MM.1S (cell line): ENCODE results near the gene KCTD11.

Source experiments
- DNase-seq: peaks from one replicate; pipeline ENCODE4 v3.0.0-alpha.2; 2015
- H2AFZ ChIP-seq: fragments of 300-600 bp; sonication (generic); 2 replicates; pipeline ENCODE4 v1.6.0; 2016; ENCODE audit warnings: antibody characterized with exemption, low read length
- H3F3A ChIP-seq: fragments of 300-600 bp; sonication (generic); 2 replicates; pipeline ENCODE4 v1.6.1; 2016; ENCODE audit warnings: mild to moderate bottlenecking, antibody characterized with exemption, low read length, moderate library complexity, mixed read lengths; ENCODE audit not compliant: insufficient read depth
- H3K27ac ChIP-seq: fragments of 300-600 bp; sonication (generic); 2 replicates; pipeline ENCODE4 v1.5.1; 2016; ENCODE audit warnings: mild to moderate bottlenecking, low read length
- H3K27me3 ChIP-seq: fragments of 300-600 bp; sonication (generic); replicated peaks from 2 replicates; pipeline ENCODE4 v1.6.0; 2016; ENCODE audit warnings: low read length; ENCODE audit not compliant: insufficient read depth
- H3K36me3 ChIP-seq: fragments of 300-600 bp; sonication (generic); replicated peaks from 2 replicates; pipeline ENCODE4 v1.6.1; 2016; ENCODE audit warnings: mild to moderate bottlenecking, low read length, mixed read lengths; ENCODE audit not compliant: insufficient read depth
- H3K4me1 ChIP-seq: fragments of 300-600 bp; sonication (generic); 2 replicates; pipeline ENCODE4 v1.6.1; 2016; ENCODE audit warnings: low read length, mixed read lengths
- H3K4me2 ChIP-seq: fragments of 300-600 bp; sonication (generic); 2 replicates; pipeline ENCODE4 v1.6.0; 2016; ENCODE audit warnings: low read depth, low read length
- H3K4me3 ChIP-seq: fragments of 300-600 bp; sonication (generic); 2 replicates; pipeline ENCODE4 v1.5.1; 2016; ENCODE audit warnings: low read length, mixed read lengths
- H3K79me2 ChIP-seq: fragments of 300-600 bp; sonication (generic); 2 replicates; pipeline ENCODE4 v1.6.1; 2016; ENCODE audit warnings: mixed run types, low read length, mixed read lengths
- H3K9ac ChIP-seq: fragments of 300-600 bp; sonication (generic); 2 replicates; pipeline ENCODE4 v1.6.1; 2016; ENCODE audit warnings: low read length, mixed read lengths
- H3K9me2 ChIP-seq: fragments of 300-600 bp; sonication (generic); replicated peaks from 2 replicates; pipeline ENCODE4 v1.6.1; 2016; ENCODE audit warnings: mild to moderate bottlenecking, low read length, mixed read lengths; ENCODE audit not compliant: insufficient read depth
- H3K9me3 ChIP-seq: fragments of 300-600 bp; sonication (generic); replicated peaks from 2 replicates; pipeline ENCODE4 v1.6.1; 2016; ENCODE audit warnings: mild to moderate bottlenecking, low read length, mixed read lengths; ENCODE audit not compliant: insufficient read depth
- H4K20me1 ChIP-seq: fragments of 300-600 bp; sonication (generic); 2 replicates; pipeline ENCODE4 v1.6.1; 2016; ENCODE audit warnings: mild to moderate bottlenecking, low read length, moderate library complexity, mixed read lengths; ENCODE audit not compliant: insufficient read depth
- CTCF ChIP-seq: fragments of 300-600 bp; sonication (generic); IDR thresholded peaks from 2 replicates; pipeline ENCODE4 v1.5.1; 2016; ENCODE audit warnings: antibody characterized with exemption, low read length, mixed read lengths
- EZH2 ChIP-seq: fragments of 300-600 bp; sonication (generic); optimal IDR thresholded peaks from 2 replicates; pipeline ENCODE3; 2017; ENCODE audit warnings: low read depth, mild to moderate bottlenecking, antibody characterized with exemption, low read length, mixed read lengths
- EZH2phosphoT487 ChIP-seq: fragments of 300-600 bp; sonication (generic); IDR thresholded peaks from 2 replicates; pipeline ENCODE4 v1.6.1; 2018; ENCODE audit warnings: antibody characterized with exemption, low read length

The KCTD11 gene

GRCh38 chr17:7311110-7311705, 40.8 kb upstream of the KCTD11 start:
- peaks cover 24% of the 10 kb centered on the region for H3K4me1 ChIP-seq
- TF ChIP-seq CTCF, result no peak
- TF ChIP-seq EZH2, result no peak
- TF ChIP-seq EZH2phosphoT487, result no peak
- H3K4me2 ChIP-seq, result peak overlapping the region; percentile 68; the same call in 1 of the 2 replicates
- H2AFZ ChIP-seq, result no peak overlapping the region
- H3F3A ChIP-seq, result peaks cover 77% of the 10 kb centered on the region
- H3K36me3 ChIP-seq, result peaks cover 15% of the 10 kb centered on the region
- H3K9me2 ChIP-seq, result no peaks in the 10 kb centered on the region
- no peak overlapping the region for H3K9ac ChIP-seq
- H3K9me3 ChIP-seq, result no peaks in the 10 kb centered on the region
- peaks cover 33% of the 10 kb centered on the region for H4K20me1 ChIP-seq
- no peaks in the 10 kb centered on the region for H3K27me3 ChIP-seq
- H3K79me2 ChIP-seq, result peaks cover 75% of the 10 kb centered on the region
- H3K27ac ChIP-seq, result no peak overlapping the region
- DNase-seq, result no peak
- H3K4me3 ChIP-seq, result no peak overlapping the region

GRCh38 chr17:7312432-7313087, 39.4 kb upstream of the KCTD11 start:
- H3F3A ChIP-seq, result peaks cover 68% of the 10 kb centered on the region
- H3K79me2 ChIP-seq, result peaks cover 74% of the 10 kb centered on the region
- H3K36me3 ChIP-seq, result peaks cover 15% of the 10 kb centered on the region
- H4K20me1 ChIP-seq, result peaks cover 33% of the 10 kb centered on the region
- DNase-seq, result no peak
- H3K9ac ChIP-seq, result no peak overlapping the region
- H3K4me1 ChIP-seq, result peaks cover 24% of the 10 kb centered on the region
- no peak overlapping the region for H3K4me2 ChIP-seq
- no peaks in the 10 kb centered on the region for H3K9me3 ChIP-seq
- H3K27ac ChIP-seq, result peak overlapping the region; percentile 63; the same call in 1 of the 2 replicates
- H3K27me3 ChIP-seq, result no peaks in the 10 kb centered on the region
- H3K9me2 ChIP-seq, result no peaks in the 10 kb centered on the region
- H3K4me3 ChIP-seq, result no peak overlapping the region
- TF ChIP-seq CTCF (no peak), EZH2 (no peak), EZH2phosphoT487 (no peak)
- H2AFZ ChIP-seq, result no peak overlapping the region

DNA sequence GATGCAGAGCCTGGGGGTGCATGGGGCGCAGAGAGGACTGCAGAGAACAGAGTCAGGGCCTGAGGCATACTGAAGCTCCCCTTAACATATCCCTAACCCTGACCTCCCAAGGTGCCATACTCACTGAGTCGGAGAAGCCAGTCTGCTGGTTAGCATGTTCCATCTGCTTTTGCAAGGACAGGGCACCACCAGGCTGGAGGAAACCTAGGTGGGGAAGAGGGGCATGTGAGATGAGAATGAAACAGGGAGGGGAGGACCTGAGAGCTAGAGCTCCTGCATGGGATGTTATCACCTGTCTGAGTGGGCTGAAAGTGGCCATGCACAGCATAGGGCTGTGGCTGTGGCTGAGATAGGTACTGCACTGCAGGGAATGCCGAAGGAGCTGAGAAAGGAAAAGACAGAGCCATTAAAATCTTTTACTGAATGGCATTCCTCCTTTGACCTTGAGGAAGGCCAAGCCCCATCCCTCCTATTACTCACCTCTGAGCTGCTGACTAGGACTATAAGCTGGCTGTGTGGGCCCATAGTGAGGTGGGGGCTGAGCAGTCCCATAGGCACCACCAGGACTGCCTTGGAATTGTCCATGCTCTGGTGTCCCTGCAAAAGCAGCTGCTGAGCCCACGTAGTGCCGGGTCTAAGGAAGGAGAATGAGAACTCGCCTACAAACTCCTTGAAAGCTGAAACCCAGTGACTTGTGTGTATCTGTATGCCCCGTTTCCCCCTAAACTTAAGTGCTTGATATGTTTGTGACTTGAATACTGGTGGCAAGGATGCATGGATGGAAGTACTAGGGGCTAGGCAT, 38.7 kb upstream of the KCTD11 start:
- H3F3A ChIP-seq, result peaks cover 64% of the 10 kb centered on the region
- no peak overlapping the region for H3K9ac ChIP-seq
- H3K79me2 ChIP-seq, result peaks cover 66% of the 10 kb centered on the region
- peaks cover 24% of the 10 kb centered on the region for H3K4me1 ChIP-seq
- peak; percentile 32 for TF ChIP-seq CTCF
- TF ChIP-seq EZH2, result no peak
- TF ChIP-seq EZH2phosphoT487, result no peak
- no peaks in the 10 kb centered on the region for H3K27me3 ChIP-seq
- no peak for DNase-seq
- peaks cover 33% of the 10 kb centered on the region for H4K20me1 ChIP-seq
- no peak overlapping the region for H3K4me3 ChIP-seq
- H3K9me3 ChIP-seq, result no peaks in the 10 kb centered on the region
- H2AFZ ChIP-seq, result no peak overlapping the region
- H3K9me2 ChIP-seq, result no peaks in the 10 kb centered on the region
- peak overlapping the region; percentile 65; the same call in 1 of the 2 replicates for H3K4me2 ChIP-seq
- H3K27ac ChIP-seq, result peak overlapping the region; percentile 63; the same call in 1 of the 2 replicates
- H3K36me3 ChIP-seq, result peaks cover 15% of the 10 kb centered on the region
